ENCODE data around the gene SNX8. TPM values are rescaled to one million over a fixed set of nuclear protein-coding genes. Genes with fewer than 3 reads are reported as not detected.

Gene SNX8
- total and polyA plus RNA-seq, 9 of the 15 experiments (the other 6 are each of a cell fraction or from before 2014, with no cell fraction given) = 2.7 to 51.6 (median 16.9) TPM

GRCh38 chr7:2353936-2354185 is 39.6 kb upstream of the SNX8 start (continued):
- TF ChIP-seq EHMT2 (IDR thresholded peaks at IDR 0.05) (no peak), SIN3A (IDR thresholded peaks at IDR 0.05; ENCODE audit: borderline replicate concordance in 2 of 2, control insufficient read depth in 1 of 2, low read depth in 2 of 2, low read length in 2 of 2) (peak; percentile 31 to 84; a peak in 1 of 4 replicates), KAT7 (CRISPR knock-in tag; IDR thresholded peaks at IDR 0.05; ENCODE audit: borderline replicate concordance) (no peak), ZNF655 (CRISPR knock-in tag; IDR thresholded peaks at IDR 0.05) (no peak), BRF1 (IDR thresholded peaks at IDR 0.05; ENCODE audit: borderline replicate concordance, extremely low read depth, insufficient read length) (no peak), MITF (IDR thresholded peaks at IDR 0.05) (peak; percentile 83), ADNP (tag; IDR thresholded peaks at IDR 0.05) (no peak), ZNF41 (CRISPR knock-in tag; conservative IDR thresholded peaks at IDR 0.05) (no peak), ELF1 (tag; IDR thresholded peaks at IDR 0.05) (no peak), NR3C1 (CRISPR knock-in tag; IDR thresholded peaks at IDR 0.05) (peak; percentile 96), RBM25 (IDR thresholded peaks at IDR 0.05; ENCODE audit: low read depth, low read length, severe bottlenecking) (no peak), ZNF778 (CRISPR knock-in tag; IDR thresholded peaks at IDR 0.05) (no peak), E4F1 (CRISPR knock-in tag; IDR thresholded peaks at IDR 0.05; ENCODE audit: borderline replicate concordance) (no peak), MBD2 (IDR thresholded peaks at IDR 0.05; ENCODE audit: borderline replicate concordance, low read depth) (no peak; the same call in 1 of the 2 replicates), TBL1XR1 (IDR thresholded peaks at IDR 0.05; ENCODE audit: low read length in 2 of 2) (no peak), BHLHE40 (IDR thresholded peaks at IDR 0.05; ENCODE audit: low read length) (no peak), NR2C2 (CRISPR knock-in tag; IDR thresholded peaks at IDR 0.05) (0 out of 2 replicates have a peak, but pooled peaks have one; percentile 63), NR2C2 (tag; IDR thresholded peaks at IDR 0.05) (no peak), KAT8 (IDR thresholded peaks at IDR 0.05; ENCODE audit: low read depth) (no peak), SRSF9 (IDR thresholded peaks at IDR 0.05; ENCODE audit: borderline replicate concordance, low read depth, low read length) (no peak), MNT (conservative IDR thresholded peaks at IDR 0.05) (no peak; a peak in 3 of 4 replicates), TCFL5 (CRISPR knock-in tag; conservative IDR thresholded peaks at IDR 0.05) (no peak), POLR2AphosphoS2 (IDR thresholded peaks at IDR 0.05; ENCODE audit: low read length) (no peak), NFXL1 (CRISPR knock-in tag; IDR thresholded peaks at IDR 0.05) (no peak), EWSR1 (IDR thresholded peaks at IDR 0.05; ENCODE audit: borderline replicate concordance, low read depth, partially characterized antibody) (no peak)

Data from K562 (cell line).